GM12878 (cell line): ENCODE measurements around the gene NKX6-1. TPM values are rescaled to one million over a fixed set of nuclear protein-coding genes. Genes with fewer than 3 reads are reported as not detected.

Source experiments
- ATAC-seq: fragments of 200-7000 bp; cut with Tn5 transposase; 3 replicates; pipeline ENCODE4 v1.9.1; 2020; ENCODE audit warnings: mild to moderate bottlenecking, moderate library complexity
- BruUV-seq: library from RNA; stranded (reverse); fragments of 400-500 nt; replicated peaks from 2 replicates; lab custom pipeline; 2021; lab: Mats Ljungman, UMichigan
- CTCF ChIA-PET: fragments of 300-600 bp; sonication (Branson Sonifier 250); formaldehyde crosslinking; extraction: SDS; loops from one replicate; lab custom pipeline; 2021; ENCODE audit warnings: inconsistent platforms; lab: Yijun Ruan, JAX
- POLR2A ChIA-PET: fragments of 350-600 bp; formaldehyde crosslinking; extraction: SDS; loops from one replicate; lab custom pipeline; 2021; ENCODE audit warnings: inconsistent platforms; lab: Charles Lee
- RAD21 ChIA-PET: fragments of 300-600 bp; sonication (Branson Sonifier 250); formaldehyde crosslinking; loops from one replicate; lab custom pipeline; 2023; ENCODE audit warnings: antibody characterized with exemption; ENCODE audit not compliant: unreplicated experiment; lab: Charles Lee
- SMC1A ChIA-PET: fragments of 300-600 bp; sonication (Branson Sonifier 250); formaldehyde crosslinking; loops from one replicate; lab custom pipeline; 2023; ENCODE audit not compliant: unreplicated experiment, uncharacterized antibody; lab: Charles Lee
- DNase-seq: peaks from one replicate; pipeline ENCODE4 v3.0.0-alpha.2; 2011; ENCODE audit warnings: low read depth, low spot score
- FAIRE-seq: peaks from 3 replicates; lab custom pipeline; 2011; peaks lifted over from hg19 to GRCh38; lab: Jason Lieb, UNC
- H2AFZ ChIP-seq: 2 replicates; pipeline ENCODE4 v1.6.0; 2011; ENCODE audit warnings: low read depth, low read length, control low read depth; ENCODE audit not compliant: control insufficient read depth
- H3K27ac ChIP-seq: 2 replicates; pipeline ENCODE4 v1.5.1; 2011; ENCODE audit warnings: control low read depth; ENCODE audit not compliant: control insufficient read depth, insufficient read depth
- H3K27me3 ChIP-seq, 2 experiments: replicated peaks in 1 of 2; 2 replicates each; pipeline versions ENCODE4 v1.6.0 to v1.6.1; 2011; ENCODE audit warnings: low read length in 1 of 2; ENCODE audit not compliant: control insufficient read depth in 2 of 2, insufficient read depth in 2 of 2
- H3K36me3 ChIP-seq, 2 experiments: 2 replicates each; pipeline ENCODE4 v1.5.1; 2011; ENCODE audit warnings: low read length in 1 of 2; ENCODE audit not compliant: control insufficient read depth in 2 of 2, insufficient read depth in 2 of 2
- H3K4me1 ChIP-seq: 2 replicates; pipeline ENCODE4 v1.6.1; 2011; ENCODE audit warnings: mild to moderate bottlenecking, low read length, moderate library complexity, mixed read lengths; ENCODE audit not compliant: control insufficient read depth, insufficient read depth
- H3K4me2 ChIP-seq: 2 replicates; pipeline ENCODE4 v1.6.0; 2011; ENCODE audit warnings: control low read depth; ENCODE audit not compliant: control insufficient read depth, insufficient read depth
- H3K4me3 ChIP-seq: fragments of 200-600 bp; sonication (generic); 2 replicates; pipeline ENCODE4 v1.5.1; 2016
- H3K79me2 ChIP-seq: 2 replicates; pipeline ENCODE4 v1.6.0; 2011; ENCODE audit warnings: low read length; ENCODE audit not compliant: control insufficient read depth, insufficient read depth
- H3K9ac ChIP-seq: 2 replicates; pipeline ENCODE4 v1.8.0; 2011; ENCODE audit warnings: low read length, control low read depth, mixed read lengths; ENCODE audit not compliant: control insufficient read depth, insufficient read depth
- H3K9me3 ChIP-seq: replicated peaks from 3 replicates; pipeline ENCODE4 v1.5.1; 2011; ENCODE audit warnings: mild to moderate bottlenecking, low read length; ENCODE audit not compliant: control insufficient read depth, insufficient read depth
- H4K20me1 ChIP-seq: 2 replicates; pipeline ENCODE4 v1.6.0; 2011; ENCODE audit not compliant: control insufficient read depth, insufficient read depth
- CHD2 ChIP-seq: IDR thresholded peaks from 2 replicates; pipeline ENCODE4 v1.6.1; 2011; ENCODE audit warnings: low read depth, low read length, improper control_type of control experiment, borderline replicate concordance
- CUX1 ChIP-seq: IDR thresholded peaks from 2 replicates; pipeline ENCODE4 v1.6.1; 2012; ENCODE audit warnings: improper control_type of control experiment, low read depth, low read length; ENCODE audit not compliant: insufficient replicate concordance
- FOS ChIP-seq: IDR thresholded peaks from 3 replicates; pipeline ENCODE4 v1.6.1; 2011; ENCODE audit warnings: borderline replicate concordance; ENCODE audit not compliant: insufficient read length; ENCODE audit errors: extremely low read depth
- MYB ChIP-seq: fragments of 150-350 bp; IDR thresholded peaks from 2 replicates; pipeline ENCODE4 v1.6.1; 2014; ENCODE audit warnings: mild to moderate bottlenecking, low read depth, low read length, borderline replicate concordance
- TCF7 ChIP-seq: IDR thresholded peaks from 2 replicates; pipeline ENCODE4 v1.6.1; 2014; ENCODE audit warnings: antibody characterized with exemption, borderline replicate concordance
- ZNF622 ChIP-seq: fragments of 450-650 bp; IDR thresholded peaks from 2 replicates; pipeline ENCODE4 v1.6.1; 2017; ENCODE audit warnings: mild to moderate bottlenecking, inconsistent platforms
- WGBS: methylation state at CpG from one replicate; pipeline ENCODE4 v1.1.6; 2016; ENCODE audit warnings: low lambda C conversion rate; ENCODE audit not compliant: insufficient replicate concordance, insufficient coverage; ENCODE audit errors: missing lambda C conversion rate; 5-methylcytosine and 5-hydroxymethylcytosine counted together
- in situ Hi-C: fragments of 300-500 bp; cut with MboI; formaldehyde crosslinking; loops from 9 replicates; pipeline ENCODE4 v1.14.3; 2018; ENCODE audit warnings: mixed read lengths
- intact Hi-C: fragments of 100-400 bp; cut with micrococcal nuclease; formaldehyde crosslinking; loops from one replicate; pipeline ENCODE4 v1.14.2; 2022; ENCODE audit not compliant: unreplicated experiment
- polyA plus RNA-seq, 11 experiments: library from polyadenylated mRNA; depleted of rRNA in 4 of 11; unstranded in 6 of 11; stranded (reverse) in 5 of 11; fragments of >200 nt; fragmentation: Nextera tagmentation in 4 of 11; fragmentation: Illumina TruSeq in 1 of 11; extraction: Ambion mirVana in 4 of 11; extraction: Trizol in 1 of 11; gene quantifications; 1 replicate in 1 of 11; 2 replicates in 10 of 11; pipeline versions ENCODE4 v1.2.1 to v1.2.3, GENCODE V29; 2011 to 2016; ENCODE audit warnings: inconsistent platforms in 2 of 11, missing spikeins in 2 of 11, low read depth in 1 of 11
- total RNA-seq, 4 experiments: library from RNA; depleted of rRNA in 3 of 4; stranded (reverse); fragments of >200 nt in 3 of 4; fragmentation: Illumina TruSeq in 1 of 4; extraction: Trizol in 1 of 4; gene quantifications; 2 replicates each; pipeline versions ENCODE4 v1.2.1 to v1.2.3, GENCODE V29; 2013 to 2021

The NKX6-1 gene
- total and polyA plus RNA-seq, 10 of the 15 experiments (the other 5 are each of a cell fraction or from before 2014, with no cell fraction given), result not detected

DNA sequence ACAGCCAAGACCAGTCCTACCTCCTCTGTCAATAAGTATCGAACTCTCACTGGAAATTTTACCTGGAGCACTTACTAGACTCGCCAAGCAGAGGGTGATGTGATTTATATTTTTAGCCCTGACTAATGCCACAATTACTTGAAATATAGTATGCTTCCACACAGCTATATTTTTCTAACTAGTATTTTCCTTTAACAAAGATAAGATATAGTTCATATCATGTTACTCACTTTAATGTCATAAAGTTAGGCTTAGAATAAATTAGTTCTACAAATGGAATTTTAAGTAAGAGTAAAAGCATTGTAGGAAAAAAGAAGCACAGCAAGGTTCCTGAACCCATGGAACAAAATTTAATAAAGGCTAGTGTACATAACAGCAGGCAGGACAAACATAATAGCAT lies 16.0 kb upstream of the NKX6-1 start:
- no peak for FAIRE-seq
- ChIA-PET RAD21 (no interaction called here), POLR2A (no interaction called here), CTCF (no interaction called here), SMC1A (no interaction called here)
- no peaks in the 10 kb centered on the region; a peak in 1 of 4 replicates for H3K27me3 ChIP-seq
- H3K4me2 ChIP-seq, result no peak overlapping the region
- no peak for DNase-seq
- H2AFZ ChIP-seq, result no peak overlapping the region
- no peak overlapping the region for H3K9ac ChIP-seq
- ATAC-seq, result no peak
- H3K4me1 ChIP-seq, result no peaks in the 10 kb centered on the region
- WGBS, result 0% methylated on average over 2 of the region's 2 CpGs
- H3K79me2 ChIP-seq, result no peaks in the 10 kb centered on the region
- in situ Hi-C loops, result loop anchor here (10.0 kb wide), 1 partner anchor 1010 kb away; no protein-coding TSS in a partner anchor
- no peaks in the 10 kb centered on the region for H4K20me1 ChIP-seq
- intact Hi-C loops, result no loop called here
- no peak overlapping the region for H3K4me3 ChIP-seq
- TF ChIP-seq ZNF622, result no peak
- TF ChIP-seq TCF7, result no peak
- TF ChIP-seq CUX1, result no peak
- TF ChIP-seq CHD2, result no peak
- no peak for TF ChIP-seq FOS
- no peak for TF ChIP-seq MYB
- BruUV-seq, result no TSS peak
- no peaks in the 10 kb centered on the region for H3K36me3 ChIP-seq
- no peaks in the 10 kb centered on the region for H3K9me3 ChIP-seq
- no peak overlapping the region for H3K27ac ChIP-seq
